Dermis blood vessel endothelial cell (primary cell): ENCODE data around the gene ANK3. TPM values are rescaled to one million over a fixed set of nuclear protein-coding genes. Genes with fewer than 3 reads are reported as not detected.

Experiments used
- DNase-seq: peaks from one replicate; pipeline ENCODE4 v3.0.0; 2010
- total RNA-seq: library from RNA; depleted of rRNA; stranded (reverse); fragments of >200 nt; gene quantifications from 2 replicates; pipeline ENCODE4 v1.2.3, GENCODE V29; 2014

Gene ANK3
- total RNA-seq, 1 donor from 2014 or later: 0.85 TPM

DNA sequence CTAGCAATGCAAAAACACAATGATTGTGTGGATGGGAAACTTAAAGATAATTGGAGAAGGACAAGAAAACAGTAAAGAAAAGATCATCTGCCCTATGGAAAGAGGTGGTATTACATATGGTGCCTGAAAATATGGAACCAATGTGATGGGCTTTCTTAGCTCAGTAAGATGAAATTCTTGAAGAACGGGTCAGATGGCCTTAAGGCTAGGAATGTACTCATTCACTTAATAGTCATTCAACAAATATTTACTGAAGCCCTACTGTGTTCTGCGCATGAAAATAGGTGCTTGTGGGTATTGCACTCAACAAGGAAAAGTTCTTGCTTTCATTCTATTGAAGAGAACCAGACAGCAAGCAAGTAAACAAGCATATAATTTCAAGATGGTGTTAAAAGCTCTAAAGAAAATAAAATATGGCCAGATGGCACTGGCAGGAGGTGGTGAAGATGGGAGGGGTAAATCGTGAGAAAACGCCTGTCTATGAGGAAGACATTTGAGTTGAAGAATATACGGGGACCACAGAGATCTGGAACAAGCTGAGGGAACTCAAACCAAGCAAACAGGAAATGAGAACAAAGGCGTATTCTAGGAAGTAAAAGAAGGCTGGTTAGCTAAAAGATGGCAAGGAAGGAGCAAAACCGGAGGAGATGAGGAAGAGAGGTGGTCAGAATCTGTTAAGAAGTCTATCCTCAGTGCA lies 179.7 kb downstream of the ANK3 start:
- DNase-seq: peak; percentile 20

DNA sequence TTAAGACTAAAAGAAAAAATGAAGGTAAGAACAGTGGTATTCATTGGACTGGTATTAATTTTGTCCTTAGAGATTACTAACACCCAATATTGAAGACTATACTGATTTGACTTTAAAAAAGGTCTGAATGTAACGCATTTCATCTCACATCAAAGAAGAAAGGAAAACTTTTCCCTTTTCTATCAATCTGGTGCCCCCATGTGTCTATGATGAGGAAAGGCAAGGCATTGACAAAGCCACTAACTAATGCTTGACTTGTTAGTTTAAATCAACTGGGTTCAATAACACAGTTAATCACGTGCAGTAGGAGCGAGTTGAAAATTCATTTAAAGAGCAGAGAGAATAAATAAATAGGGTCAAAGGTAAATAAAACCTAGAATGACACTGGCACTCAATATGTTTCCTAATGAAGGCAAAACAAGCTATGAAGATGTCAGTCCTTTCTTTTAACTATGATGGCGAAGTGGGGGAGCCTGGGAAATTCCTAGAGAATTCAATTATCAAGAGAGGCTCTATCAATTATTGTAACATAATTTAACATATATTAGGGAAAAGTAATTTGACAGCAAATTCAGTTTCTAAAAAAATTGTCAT lies 180.9 kb downstream of the ANK3 start:
- DNase-seq: peak; percentile 70

- no peak for DNase-seq
Observed at GRCh38 chr10:60207894-60208293, 181.8 kb downstream of the ANK3 start.

DNA sequence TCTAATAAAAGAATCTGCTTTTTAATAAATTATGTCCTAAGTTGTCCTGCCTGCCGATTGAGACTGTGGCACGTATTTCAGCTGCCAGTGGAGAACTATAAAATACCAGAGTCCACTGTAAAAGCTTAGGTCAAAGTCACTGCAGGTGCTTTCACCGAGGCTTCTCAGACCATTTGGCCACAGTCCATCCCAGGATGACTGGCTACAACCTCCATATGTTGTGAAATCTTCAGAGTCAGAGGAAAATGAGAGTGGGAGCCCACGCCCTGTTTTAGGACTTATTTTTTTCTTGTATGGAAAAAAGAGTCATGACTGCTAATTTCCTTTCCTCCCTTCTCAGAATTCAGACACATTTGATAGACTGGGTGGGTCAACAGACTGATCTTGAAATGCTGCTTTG lies 182.9 kb downstream of the ANK3 start:
- no peak for DNase-seq

GRCh38 chr10:60205741-60206140 lies 183.9 kb downstream of the ANK3 start:
- no peak for DNase-seq

- DNase-seq: peak; percentile 69
Observed at GRCh38 chr10:60203993-60204618, 185.6 kb downstream of the ANK3 start.

DNA sequence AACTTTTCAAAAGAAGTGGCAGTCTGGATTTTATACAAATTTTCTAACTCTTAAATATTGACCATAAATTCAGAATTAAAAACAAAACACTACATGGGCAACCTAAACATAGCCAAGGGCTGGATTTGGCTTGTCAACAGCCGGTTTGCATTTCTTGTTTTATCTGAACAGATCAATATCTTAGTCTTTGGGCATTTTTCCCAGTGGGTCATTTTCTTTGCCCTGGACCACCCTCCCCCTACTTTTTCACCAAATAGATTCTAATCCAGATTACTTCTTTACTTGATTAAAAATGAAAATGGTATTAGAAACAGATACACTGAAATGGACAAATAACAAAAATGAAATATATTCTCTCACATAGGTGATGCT lies 189.0 kb downstream of the ANK3 start:
- DNase-seq: no peak

- DNase-seq: no peak
Observed at GRCh38 chr10:60200012-60200681, 189.5 kb downstream of the ANK3 start.

- no peak for DNase-seq
Observed at GRCh38 chr10:60197206-60197605, 192.5 kb downstream of the ANK3 start.

DNA sequence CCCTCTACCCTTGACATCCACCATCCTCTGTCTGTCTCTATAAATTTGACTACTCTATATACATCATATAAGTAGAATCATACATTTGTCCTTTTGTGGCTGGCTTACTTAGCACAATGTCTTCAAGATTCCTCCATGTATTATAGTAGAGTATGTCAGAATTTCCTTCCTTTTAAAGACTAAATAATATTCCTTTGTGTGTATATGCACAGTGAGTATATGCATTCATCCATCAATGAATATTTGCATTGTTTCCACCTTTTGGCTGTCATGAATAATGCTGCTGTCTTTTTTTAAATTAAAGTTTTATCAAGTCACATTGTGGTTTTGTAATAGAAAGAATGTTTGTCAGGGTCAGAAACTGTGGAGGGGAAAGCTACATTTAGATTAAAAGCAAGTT lies 195.3 kb downstream of the ANK3 start:
- DNase-seq: no peak

DNA sequence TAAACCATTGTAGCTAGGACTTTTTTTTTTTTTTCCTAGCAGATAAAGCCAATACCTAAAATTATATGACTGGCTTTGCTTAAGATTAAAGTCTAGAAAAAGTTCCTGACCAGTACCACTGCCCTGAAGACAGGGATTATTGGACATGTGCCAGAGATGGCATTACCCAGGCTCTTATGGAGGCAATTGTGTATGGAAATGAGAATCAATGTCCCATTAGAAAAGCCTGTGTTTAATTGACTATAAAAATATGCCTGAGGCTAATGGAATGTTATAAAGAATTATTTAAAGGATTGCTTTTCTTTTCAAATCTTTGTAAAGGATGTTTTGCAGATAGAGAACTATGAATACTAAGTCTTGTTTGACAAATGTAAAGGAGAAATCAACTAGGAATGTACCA lies 196.7 kb downstream of the ANK3 start:
- no peak for DNase-seq

GRCh38 chr10:60189861-60190475 lies 199.7 kb downstream of the ANK3 start:
- no peak for DNase-seq

- DNase-seq: no peak
Observed at GRCh38 chr10:60188548-60188947, 201.1 kb downstream of the ANK3 start.

DNA sequence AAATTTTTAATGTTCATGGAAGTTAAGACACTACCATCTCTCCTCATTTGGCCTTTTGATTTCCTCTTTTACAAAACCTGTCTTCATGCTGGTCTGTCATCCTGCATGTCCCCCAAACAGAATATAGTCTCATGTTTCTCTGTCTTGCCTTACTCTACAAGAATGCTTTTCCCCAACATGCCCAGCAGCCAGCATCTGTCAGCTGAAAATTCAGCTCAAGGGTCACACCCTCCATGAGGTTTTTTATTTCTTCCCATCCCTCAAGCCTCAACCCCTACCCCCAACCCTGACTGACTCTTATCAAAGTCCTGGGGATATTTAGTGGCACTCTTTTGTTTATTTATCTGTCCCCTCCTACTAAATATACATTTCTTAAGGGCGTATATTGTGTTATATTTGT lies 202.0 kb downstream of the ANK3 start:
- no peak for DNase-seq

DNA sequence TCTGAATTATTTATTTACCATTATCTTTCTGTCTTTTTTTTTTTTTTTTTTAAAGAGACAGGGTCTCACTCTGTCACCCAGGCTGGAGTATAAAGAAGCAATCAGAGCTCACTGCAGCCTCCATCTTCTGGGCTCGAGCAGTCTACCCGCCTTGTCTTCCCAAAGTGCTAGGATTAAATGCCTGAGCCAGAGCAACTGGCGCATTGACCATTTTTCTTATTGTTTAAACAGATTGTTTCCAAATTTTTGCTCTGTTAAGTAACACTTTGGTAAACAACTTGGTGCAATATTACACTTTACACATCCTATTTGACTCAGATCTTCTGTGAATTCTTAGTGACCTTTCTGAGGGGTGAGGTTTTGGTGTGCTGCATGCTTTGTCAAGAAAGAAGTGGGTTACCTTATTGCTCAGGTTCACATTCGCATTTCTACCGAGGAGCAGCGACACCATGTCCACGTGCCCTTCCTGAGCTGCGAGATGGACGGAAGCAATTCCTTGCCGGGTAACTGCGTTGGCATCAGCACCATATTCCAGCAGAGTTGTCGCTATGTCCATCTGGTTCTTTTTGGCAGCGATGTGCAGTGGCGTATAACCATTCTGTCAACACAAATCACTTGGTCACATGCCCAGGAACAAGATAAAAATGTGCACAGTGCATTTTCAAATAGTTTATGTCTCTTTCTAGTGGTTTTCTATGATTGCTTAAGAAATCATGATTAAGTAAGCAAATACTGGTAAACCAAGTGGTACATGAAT lies 203.2 kb downstream of the ANK3 start:
- no peak for DNase-seq

DNA sequence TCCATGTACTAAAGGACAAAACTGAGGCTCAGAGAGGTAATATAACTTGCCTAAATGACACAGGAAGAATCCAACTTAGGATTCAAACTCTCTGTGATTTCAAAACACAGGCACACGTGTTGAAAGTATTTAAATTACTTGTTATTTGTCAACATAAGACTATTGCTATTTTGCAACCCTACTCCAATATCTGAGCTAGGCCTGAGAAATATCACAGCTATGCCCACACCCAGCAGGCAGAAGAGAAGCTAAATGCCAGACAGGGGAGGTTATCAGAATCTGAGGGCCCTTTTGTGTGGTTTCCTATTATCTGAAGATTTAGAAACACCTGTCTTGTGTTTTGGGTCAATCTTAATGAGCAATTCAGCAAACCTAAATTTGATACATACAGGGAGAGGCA lies 204.3 kb downstream of the ANK3 start:
- DNase-seq: no peak

- DNase-seq: peak; percentile 45
Observed at GRCh38 chr10:60182691-60183090, 207.0 kb downstream of the ANK3 start.

DNA sequence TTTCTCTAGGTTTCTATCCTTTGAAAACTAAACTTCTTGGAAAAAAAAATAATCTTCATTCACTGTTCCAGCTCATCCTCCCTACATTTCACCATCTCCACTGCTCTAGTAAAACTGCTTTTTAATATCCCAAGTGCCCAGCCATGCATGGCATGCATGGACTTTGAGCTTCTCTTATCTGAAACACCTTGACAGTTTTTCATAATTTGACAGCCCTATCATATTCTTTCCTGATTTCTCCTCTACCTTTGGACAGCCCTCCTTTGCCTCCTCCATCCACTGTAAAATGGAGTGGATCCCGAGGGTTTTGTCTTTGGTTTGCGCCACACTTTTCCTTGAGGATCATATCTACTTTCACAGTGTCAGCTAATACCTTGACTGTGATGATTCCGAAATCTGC lies 212.8 kb downstream of the ANK3 start:
- DNase-seq: no peak

GRCh38 chr10:60175441-60175971 lies 214.2 kb downstream of the ANK3 start:
- DNase-seq: peak; percentile 74

DNA sequence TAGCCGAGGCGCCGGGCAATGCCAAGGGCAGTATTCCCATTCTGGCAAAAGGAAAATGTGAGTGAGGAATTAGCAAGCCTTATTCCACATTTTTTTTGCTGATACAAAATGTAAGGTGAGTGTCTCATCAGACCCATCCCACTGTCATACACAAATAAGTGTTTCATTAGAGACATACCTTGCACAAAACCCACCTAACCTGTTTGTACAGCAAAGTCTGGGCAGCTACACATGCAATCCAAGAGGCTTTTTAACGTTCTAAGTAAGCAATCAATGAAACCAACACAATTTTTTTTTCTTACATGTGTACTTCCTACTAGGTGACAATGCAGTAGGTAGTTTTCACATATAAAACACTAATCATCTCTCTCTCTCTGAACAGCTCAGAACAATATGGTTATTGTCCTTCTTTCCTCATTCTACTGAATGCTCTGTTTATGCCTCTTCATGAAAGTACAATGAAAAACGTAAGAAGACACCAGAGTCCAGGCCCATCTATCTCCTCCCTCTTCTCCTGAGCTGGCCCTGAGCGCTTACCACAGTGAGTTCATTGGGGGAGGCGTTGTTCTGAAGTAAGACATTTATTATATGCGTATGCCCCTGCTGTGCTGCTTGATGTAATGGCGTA lies 217.2 kb downstream of the ANK3 start:
- no peak for DNase-seq

GRCh38 chr10:60171436-60172013 lies 218.2 kb downstream of the ANK3 start:
- DNase-seq: no peak
